Peyer's patch (tissue), 4 donors: ENCODE measurements around the gene FTO.

Experiments used
- POLR2A ChIP-seq, 2 donors: fragments of 450-650 bp; IDR thresholded peaks; one replicate each; pipeline ENCODE4 v1.5.1; 2017; ENCODE audit warnings: antibody characterized with exemption in 2 of 2, mild to moderate bottlenecking in 2 of 2, moderate library complexity in 2 of 2
- TF ChIP-seq, protein P1 (sequence below), 6 experiments: fragments of 450-650 bp in 4 of 6; fragments of 200-600 bp in 2 of 6; sonication (generic) in 1 of 6; IDR thresholded peaks; one replicate each; pipeline ENCODE4 v1.5.1; 2017 to 2019; ENCODE audit warnings: antibody characterized with exemption in 6 of 6, mild to moderate bottlenecking in 3 of 6, moderate library complexity in 1 of 6

DNA sequence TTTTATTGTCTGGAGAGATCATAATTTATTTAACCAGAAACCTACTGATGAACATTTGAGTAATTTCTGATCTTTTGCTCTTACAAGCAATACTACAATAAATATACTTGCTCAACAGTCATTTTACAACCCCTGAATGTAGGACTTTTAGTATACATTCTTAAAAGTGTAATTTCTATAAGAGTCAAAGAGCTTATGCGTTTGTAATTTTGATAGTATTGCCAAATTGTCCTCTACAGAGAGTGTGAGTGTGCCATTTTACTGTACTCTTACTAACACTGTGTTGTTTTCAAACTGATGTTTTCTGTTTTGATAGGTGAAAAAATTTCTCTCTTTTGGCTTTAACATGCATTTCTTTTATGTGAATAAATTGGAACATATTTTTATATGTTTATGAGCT lies 139.1 kb downstream of the FTO start:
- no peak for TF ChIP-seq POLR2A (IDR thresholded peaks at IDR 0.05)
- TF ChIP-seq, protein P1, sequence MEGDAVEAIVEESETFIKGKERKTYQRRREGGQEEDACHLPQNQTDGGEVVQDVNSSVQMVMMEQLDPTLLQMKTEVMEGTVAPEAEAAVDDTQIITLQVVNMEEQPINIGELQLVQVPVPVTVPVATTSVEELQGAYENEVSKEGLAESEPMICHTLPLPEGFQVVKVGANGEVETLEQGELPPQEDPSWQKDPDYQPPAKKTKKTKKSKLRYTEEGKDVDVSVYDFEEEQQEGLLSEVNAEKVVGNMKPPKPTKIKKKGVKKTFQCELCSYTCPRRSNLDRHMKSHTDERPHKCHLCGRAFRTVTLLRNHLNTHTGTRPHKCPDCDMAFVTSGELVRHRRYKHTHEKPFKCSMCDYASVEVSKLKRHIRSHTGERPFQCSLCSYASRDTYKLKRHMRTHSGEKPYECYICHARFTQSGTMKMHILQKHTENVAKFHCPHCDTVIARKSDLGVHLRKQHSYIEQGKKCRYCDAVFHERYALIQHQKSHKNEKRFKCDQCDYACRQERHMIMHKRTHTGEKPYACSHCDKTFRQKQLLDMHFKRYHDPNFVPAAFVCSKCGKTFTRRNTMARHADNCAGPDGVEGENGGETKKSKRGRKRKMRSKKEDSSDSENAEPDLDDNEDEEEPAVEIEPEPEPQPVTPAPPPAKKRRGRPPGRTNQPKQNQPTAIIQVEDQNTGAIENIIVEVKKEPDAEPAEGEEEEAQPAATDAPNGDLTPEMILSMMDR (IDR thresholded peaks at IDR 0.05): no peak
